CD4-positive, alpha-beta T cell treated with Interferon gamma for 1 hour (primary cell): ENCODE measurements around the gene ASB8.
"Not testable (repeated sequence)": the region's sequence is repeated elsewhere in the genome, so short reads cannot be mapped to it uniquely, and the experiment has no call there.

ENCODE experiments used
- DNase-seq: peaks from one replicate; pipeline ENCODE4 v3.0.0-alpha.2; 2020

Gene ASB8

GRCh38 chr12:48131517-48131916 lies 25.8 kb downstream of the ASB8 start:
- no peak for DNase-seq

DNA sequence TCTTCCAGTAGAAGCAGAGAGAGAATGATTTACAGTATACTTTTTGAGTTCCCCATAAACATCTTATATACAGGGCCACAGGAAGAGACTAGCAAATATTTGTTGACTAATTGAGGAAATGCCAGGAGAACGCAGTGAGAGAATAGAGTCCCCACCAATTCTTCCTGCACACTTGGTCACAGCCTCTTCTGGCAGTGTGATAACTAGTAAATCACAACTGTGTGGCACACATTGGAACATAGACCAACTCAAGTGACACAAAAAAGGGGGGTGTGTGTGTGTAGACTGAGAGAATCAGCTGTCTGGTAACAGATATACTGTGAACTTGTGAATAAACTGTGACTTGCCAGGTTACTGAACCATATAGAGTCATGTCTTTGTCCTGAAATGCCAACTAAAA lies 27.9 kb downstream of the ASB8 start:
- DNase-seq: no peak

DNA sequence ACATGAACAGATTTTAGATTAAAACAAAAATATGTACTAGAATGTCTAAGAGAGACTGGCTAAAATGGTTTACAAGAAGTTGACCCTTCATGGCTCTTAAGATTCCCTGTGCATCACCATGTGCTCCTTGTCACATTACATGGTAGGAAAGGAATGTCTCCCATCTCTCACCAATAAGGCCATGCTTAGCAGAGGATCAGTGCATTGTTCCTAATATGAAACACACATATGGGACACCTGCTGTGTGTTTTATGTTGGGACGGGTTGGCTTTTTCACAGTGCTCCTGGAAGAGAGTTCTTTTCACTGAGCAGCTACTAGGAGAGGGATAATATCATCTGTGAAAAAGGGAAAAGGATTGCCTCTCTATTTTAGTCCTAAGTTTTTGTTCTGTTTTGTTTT lies 28.5 kb downstream of the ASB8 start:
- DNase-seq: no peak

DNA sequence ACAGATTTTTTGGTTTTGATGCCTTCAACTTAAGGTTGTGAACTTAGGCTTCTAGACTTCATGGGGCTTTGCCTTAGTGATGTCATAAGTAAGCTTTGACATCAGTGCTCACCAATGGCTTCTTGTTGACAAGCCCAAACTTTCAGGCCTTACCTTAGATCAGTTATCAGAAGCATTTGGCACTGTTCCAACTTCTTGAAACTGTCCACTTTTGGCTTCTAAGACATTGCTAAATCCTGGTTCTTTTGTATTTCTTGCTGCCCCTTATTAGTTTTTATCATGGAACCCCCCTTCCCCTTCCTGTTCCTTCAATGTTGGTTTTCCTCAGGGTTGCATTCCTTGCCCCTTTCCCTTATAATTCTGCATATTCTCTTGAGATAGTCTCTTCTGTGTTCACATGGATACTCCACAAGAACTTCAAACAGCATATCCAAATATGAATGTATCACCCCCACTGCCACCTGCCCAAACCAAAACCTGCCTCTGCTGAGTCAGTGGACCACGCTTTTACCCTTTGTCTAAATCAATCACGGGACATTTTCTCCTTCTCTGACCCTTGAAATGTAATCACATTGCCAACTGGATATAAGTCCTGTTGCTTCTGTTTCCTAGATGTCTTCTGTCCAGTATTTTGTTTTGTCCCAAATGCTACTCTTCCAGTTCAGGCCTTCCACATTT lies 30.2 kb downstream of the ASB8 start:
- DNase-seq: no peak

DNA sequence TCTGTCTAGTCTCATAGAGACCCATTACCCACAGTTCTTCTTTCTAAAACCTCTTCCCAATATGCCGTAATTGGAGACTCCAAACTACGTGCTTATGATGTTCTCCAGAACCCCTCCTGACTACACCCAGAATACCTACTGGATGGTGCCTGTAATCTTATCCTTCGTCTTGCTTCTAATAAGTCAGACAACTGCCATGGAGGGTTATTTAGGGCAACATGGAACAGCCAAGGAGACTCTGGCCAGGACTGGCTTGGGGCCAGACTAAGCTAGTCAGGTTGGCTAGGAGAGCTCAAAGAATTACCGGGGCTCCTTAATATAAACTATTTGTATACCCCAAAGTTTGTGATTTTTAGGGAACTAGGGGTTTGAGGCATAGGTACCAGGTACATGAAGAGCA lies 31.3 kb downstream of the ASB8 start:
- no peak for DNase-seq

GRCh38 chr12:48125542-48125941 lies 31.8 kb downstream of the ASB8 start:
- not testable (repeated sequence) for DNase-seq

DNA sequence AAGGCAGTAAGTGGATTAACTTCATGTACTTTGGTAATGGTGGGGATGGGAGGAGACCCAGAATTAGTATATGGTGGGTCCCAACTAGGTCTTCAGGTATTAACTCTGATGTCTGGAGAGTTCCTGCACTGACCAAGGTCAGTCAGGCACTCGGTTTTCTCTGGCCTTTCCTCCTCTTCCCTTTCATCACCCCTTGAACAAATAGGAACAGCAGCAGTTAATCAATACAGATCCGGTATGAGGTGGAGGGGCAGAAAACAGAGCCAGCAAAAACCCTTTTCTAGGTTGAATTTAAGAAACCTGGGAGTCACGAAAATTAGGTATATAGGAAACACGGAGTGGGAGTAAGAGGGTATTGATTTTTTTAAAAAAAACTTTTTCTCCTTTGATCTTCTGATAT lies 34.1 kb downstream of the ASB8 start:
- no peak for DNase-seq

GRCh38 chr12:48122065-48122834 lies 35.1 kb downstream of the ASB8 start:
- DNase-seq: no peak

- no peak for DNase-seq
Observed at GRCh38 chr12:48121522-48121921, 35.8 kb downstream of the ASB8 start.

- no peak for DNase-seq
Observed at GRCh38 chr12:48119834-48120195, 37.5 kb downstream of the ASB8 start.

DNA sequence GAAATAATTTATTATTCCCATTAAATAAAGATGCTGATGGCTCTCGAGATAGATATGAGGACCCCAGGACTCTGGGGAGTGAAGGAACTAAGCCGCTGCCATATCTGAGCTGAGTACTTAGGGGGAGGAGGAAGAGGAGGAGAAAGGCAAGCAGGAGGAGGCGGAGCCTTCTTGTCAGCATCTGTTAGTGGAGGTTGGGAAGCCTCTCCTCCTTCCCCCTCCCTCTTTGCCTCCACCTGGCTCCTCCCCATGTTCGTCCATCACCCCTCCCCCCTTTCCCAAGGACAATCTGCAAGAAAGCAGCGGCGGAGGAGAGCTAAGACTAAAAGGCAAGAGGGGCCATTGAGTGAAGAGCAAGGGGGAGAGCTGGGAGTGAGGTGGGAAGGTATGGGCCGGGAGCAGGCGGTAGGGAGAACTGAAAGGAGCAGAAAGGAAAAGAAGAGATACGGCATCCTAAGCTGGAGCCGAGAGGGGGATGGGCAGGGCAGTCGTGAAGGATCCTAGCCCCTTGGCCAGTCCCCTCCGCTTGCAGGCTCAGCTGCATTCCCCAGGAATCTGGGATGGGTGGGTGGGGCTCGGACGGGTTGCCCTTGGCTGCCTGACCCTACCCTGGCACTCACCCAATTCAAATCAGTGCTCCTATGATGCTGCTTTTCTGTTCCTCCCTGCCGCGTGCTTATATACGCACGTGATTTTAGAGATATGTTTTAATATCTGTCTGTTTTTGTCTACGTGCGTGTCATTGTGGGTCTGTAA lies 38.1 kb downstream of the ASB8 start, which contains the start of gene PFKM:
Gene PFKM, plus strand, starts transcription at position 287 of the 756 bp plus-strand sequence. CDS start 3,411 bp downstream, outside the sequence.
- peak; percentile 73 for DNase-seq

DNA sequence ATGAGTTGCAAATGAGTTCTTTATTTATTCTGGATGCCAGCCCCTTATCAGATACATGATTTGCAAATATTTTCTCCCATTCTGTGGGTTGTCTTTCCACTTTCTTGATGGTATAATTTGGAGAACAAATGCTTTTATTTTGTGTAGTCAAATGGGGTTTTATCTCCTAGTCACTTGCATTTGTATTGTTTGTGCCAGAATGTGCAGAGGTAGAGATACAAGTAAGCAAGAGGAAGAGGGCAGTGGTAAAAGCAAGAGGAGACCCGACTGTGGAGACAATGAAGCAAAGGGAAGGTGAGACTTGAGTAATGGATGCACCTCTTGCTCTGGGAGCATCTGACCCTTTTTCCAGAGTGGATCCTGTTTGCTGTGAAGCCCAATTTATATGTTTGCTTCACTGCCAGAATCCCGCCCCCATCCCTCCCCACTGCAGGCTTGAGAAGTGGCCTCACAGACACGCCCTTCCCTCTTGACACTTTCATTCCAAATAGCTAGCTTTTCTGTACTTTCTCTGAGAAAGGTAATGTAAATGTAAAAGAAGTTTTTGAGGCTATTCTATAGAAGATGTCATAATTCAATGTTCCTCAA lies 38.9 kb downstream of the ASB8 start:
- DNase-seq: no peak

DNA sequence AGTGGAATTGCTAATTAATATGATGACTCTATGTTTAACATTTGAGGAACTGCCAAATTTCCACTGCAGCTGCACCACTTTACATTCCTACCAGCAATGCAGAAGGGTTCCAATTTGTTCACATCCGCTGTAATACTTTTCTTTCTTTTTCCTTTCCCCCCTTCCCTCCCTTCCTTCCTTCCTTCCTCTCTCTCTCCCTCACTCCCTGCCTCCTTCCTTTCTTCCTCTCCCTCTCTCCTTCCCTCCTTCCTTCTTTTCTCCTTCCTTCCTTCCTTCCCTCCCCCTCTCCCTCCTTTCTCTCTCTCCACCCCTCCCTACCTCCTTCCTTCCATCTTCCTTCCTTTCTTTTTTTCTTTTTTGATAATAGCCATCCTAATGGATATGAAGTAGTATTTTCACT lies 41.4 kb downstream of the ASB8 start:
- DNase-seq: no peak

DNA sequence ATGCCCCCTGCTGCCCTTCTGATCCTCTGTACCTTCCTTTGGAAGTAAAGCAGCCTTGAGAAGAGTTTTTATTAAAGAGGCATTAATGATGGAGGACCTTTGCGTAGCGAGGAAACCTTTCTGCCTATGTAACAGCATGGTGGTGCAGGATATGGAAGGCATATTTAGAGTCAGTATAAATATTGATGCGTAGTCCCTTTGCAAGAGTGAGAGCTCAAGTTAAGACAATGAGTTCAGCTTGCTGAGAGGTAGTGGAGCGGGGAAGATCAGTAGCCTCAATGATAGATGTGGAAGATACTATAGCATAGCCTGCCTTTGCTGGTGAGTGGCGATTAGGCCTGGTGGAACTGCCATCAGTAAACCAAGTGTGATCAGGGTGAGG lies 46.0 kb downstream of the ASB8 start:
- not testable (repeated sequence) for DNase-seq

DNA sequence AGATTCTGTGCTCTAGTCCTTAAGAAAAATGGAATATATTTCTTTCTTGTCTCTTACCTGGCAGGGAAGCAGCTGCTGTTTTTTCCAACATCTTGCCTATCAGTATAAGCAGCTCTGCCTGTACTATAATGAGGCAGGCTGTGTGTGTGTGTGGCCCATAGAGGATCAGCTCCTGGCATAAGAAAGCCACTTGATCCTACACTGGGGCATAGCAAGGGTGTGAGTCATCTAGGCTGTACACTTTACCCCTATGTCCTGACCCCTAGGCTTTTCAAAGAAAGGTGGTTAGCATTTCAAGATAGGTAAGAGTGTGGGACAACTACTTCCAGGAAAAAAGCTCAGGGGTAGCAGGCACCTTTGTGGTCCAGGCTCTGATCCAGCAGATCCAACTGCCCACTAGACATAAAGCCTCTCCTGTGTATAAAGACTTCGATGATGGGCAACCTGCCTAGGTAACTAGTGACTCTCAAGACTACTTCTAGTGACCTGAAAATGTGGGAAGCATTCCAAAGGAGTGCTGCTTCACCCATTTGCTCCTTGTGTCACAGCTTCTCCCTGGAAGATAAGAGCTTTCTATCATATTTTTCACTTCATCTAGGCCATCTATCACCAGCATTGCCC lies 46.5 kb downstream of the ASB8 start:
- no peak for DNase-seq

DNA sequence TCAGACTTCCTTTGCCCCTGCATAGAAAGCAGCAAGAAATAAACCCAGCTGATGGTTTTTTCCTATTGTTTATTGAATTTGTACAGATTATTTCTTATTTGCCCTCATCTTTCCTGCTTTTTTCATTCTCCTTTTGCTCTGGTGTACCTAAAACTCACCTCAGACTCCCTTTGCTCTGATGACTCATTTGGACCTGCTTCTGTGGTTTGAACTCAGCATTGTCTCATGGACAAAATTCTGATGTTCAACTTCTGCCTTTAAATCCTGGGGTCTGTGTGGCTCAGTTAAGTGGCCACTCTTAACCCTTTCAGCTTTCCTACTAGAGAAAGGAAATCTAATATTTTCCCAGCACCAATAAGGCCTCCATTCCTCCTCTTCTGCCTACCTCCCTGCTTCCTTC lies 47.9 kb downstream of the ASB8 start:
- no peak for DNase-seq

GRCh38 chr12:48106681-48107613 lies 50.4 kb downstream of the ASB8 start:
- no peak for DNase-seq

DNA sequence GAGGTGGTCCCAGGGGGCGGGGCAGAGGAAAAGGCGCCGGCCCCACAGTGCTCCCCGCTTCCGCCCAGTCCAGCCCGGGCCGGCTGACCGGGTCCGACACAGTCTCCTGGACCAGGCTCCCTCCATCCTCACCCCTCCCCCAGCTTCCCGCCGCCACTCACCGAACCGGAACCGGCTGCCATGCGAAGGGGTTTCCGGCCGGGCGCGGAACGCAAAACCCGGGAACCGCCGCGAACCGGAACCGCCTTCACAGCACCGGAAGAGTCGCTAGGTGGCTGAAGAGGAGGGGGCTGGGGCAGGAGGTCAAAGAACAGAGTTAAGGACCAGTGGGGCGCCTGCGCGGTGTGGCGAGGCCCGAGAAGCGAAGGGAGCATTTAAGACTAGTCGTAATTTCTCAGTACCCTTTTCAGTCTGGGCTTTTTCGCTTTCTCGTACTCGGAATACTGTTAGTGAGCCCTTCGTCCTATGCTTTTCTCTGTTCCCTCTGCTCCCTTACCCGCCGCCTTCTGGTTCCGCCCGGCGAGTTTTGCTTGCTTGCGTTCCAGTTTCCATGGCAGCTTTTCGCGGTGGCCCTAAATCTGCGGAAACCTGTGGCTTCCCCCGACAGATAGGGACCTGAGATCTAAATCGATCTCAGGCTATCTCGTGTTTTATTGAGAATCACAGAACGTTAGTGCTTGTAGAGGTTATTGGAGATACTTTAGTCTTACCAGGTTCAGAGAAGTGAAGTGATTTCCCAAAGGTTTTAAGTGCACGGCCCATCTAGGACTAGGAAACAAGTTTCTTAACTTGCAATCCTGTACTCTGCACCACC lies 51.2 kb downstream of the ASB8 start, which contains the start of gene SENP1:
Gene SENP1, minus strand, starts transcription at position 213 of the 814 bp plus-strand sequence. CDS start 4,607 bp downstream, outside the sequence.
- DNase-seq: peak; percentile 88

- DNase-seq: peak; percentile 49
Observed at GRCh38 chr12:48105321-48105866, 51.9 kb downstream of the ASB8 start.

- DNase-seq: no peak
Observed at GRCh38 chr12:48104531-48104930, 52.8 kb downstream of the ASB8 start.
